Stimulated activated CD8-positive, alpha-beta memory T cell treated with anti-CD3 and anti-CD28 coated beads, Interleukin-7, amount 100 ng/mL, for 4 hours (primary cell): ENCODE measurements around the gene CAD.
A peak's percentile ranks its signal among the peaks of the same experiment; 100 is the strongest.
"Not testable (repeated sequence)": the region's sequence is repeated elsewhere in the genome, so short reads cannot be mapped to it uniquely, and the experiment has no call there.

Source experiments
- DNase-seq, 2 donors: peaks; one replicate each; pipeline ENCODE4 v3.0.0-alpha.2; 2020; ENCODE audit warnings: low read depth in 2 of 2

The CAD gene

GRCh38 chr2:27256855-27257454 lies 39.8 kb downstream of the CAD start:
- DNase-seq, result no peak

GRCh38 chr2:27258051-27258450 lies 40.9 kb downstream of the CAD start:
- no peak for DNase-seq

GRCh38 chr2:27261241-27261925 lies 44.2 kb downstream of the CAD start:
- no peak for DNase-seq

GRCh38 chr2:27261926-27262298 lies 44.7 kb downstream of the CAD start:
- no peak for DNase-seq

GRCh38 chr2:27262379-27263286 lies 45.5 kb downstream of the CAD start, which contains the start of gene SLC30A3:
Gene SLC30A3 (minus strand): TSS chr2:27263047. CDS start chr2:27262906, 141 bp downstream.
- peak; percentile 44 to 66 for DNase-seq

GRCh38 chr2:27263287-27264252 lies 46.4 kb downstream of the CAD start:
- DNase-seq, result no peak

- DNase-seq, result no peak
These were observed 47.1 kb downstream of the CAD start for GRCh38 chr2:27264253-27264752.

- DNase-seq, result peak; percentile 7 to 56
These were observed 47.8 kb downstream of the CAD start for GRCh38 chr2:27264753-27265535.

- DNase-seq, result no peak
These were observed 48.3 kb downstream of the CAD start for GRCh38 chr2:27265536-27265870.

- not testable (repeated sequence) for DNase-seq
These were observed 51.1 kb downstream of the CAD start for GRCh38 chr2:27268296-27268695.

GRCh38 chr2:27270131-27270530 lies 53.0 kb downstream of the CAD start:
- no peak for DNase-seq

- DNase-seq, result no peak
These were observed 53.5 kb downstream of the CAD start for GRCh38 chr2:27270670-27271069.

- DNase-seq, result no peak
These were observed 54.6 kb downstream of the CAD start for GRCh38 chr2:27271631-27272340.

- DNase-seq, result not testable (repeated sequence)
These were observed 55.7 kb downstream of the CAD start for GRCh38 chr2:27272537-27273522.

- no peak for DNase-seq
These were observed 58.3 kb downstream of the CAD start, which contains the start of gene DNAJC5G for GRCh38 chr2:27275211-27276150. Gene DNAJC5G (plus strand): TSS chr2:27275433. CDS start chr2:27276729, 1,296 bp downstream.

GRCh38 chr2:27278010-27278409 lies 60.8 kb downstream of the CAD start:
- no peak for DNase-seq

- DNase-seq, result no peak
These were observed 63.7 kb downstream of the CAD start for GRCh38 chr2:27280826-27281225.
